ENCODE measurements around the gene MACROH2A1. TPM values are rescaled to one million over a fixed set of nuclear protein-coding genes. Genes with fewer than 3 reads are reported as not detected.

Gene MACROH2A1
- total and polyA plus RNA-seq, 2 experiments from 2014 or later = 115 to 125 TPM

- WGBS, 2 experiments (ENCODE audit: low coverage in 1 of 2, low lambda C conversion rate in 2 of 2, missing lambda C conversion rate in 2 of 2) = 84 to 94% methylated on average over 4 of the region's 4 CpGs
- no peak for DNase-seq
- Histone ChIP-seq H3K4me2 (ENCODE audit: unreplicated experiment) (peak overlapping the region; percentile 97), H3K4me1 (ENCODE audit: insufficient read depth) (peaks cover 39% of the 10 kb centered on the region), H3K79me2 (ENCODE audit: insufficient read depth) (peaks cover 71% of the 10 kb centered on the region), H3K9me3 (ENCODE audit: low read depth) (no peaks in the 10 kb centered on the region), H3F3A (ENCODE audit: insufficient read depth) (peaks cover 27% of the 10 kb centered on the region), H4K20me1 (ENCODE audit: insufficient read depth) (peaks cover 13% of the 10 kb centered on the region; the same call in 1 of the 2 replicates), H3K9ac (no peak overlapping the region), H3K27ac (no peak overlapping the region), H3K4me3 (no peak overlapping the region), H3K27me3 (replicated peaks; ENCODE audit: insufficient read depth) (no peaks in the 10 kb centered on the region), H3K9me2 (ENCODE audit: insufficient read depth) (no peaks in the 10 kb centered on the region), H3K36me3 (ENCODE audit: low read depth) (no peaks in the 10 kb centered on the region), H2AFZ (no peak overlapping the region)
- no peak for TF ChIP-seq EZH2 (IDR thresholded peaks at IDR 0.05; ENCODE audit: insufficient read depth, poor library complexity, severe bottlenecking)
- no peak for TF ChIP-seq EZH2phosphoT487 (IDR thresholded peaks at IDR 0.05; ENCODE audit: insufficient read depth, low read depth)
- in situ Hi-C loops (cut with MboI) = no loop called here
These were observed 2.5 kb downstream of the MACROH2A1 start for GRCh38 chr5:135396459-135397055.

GRCh38 chr5:135395866-135396265, 3.2 kb downstream of the MACROH2A1 start:
- H3K9me2 ChIP-seq (ENCODE audit: insufficient read depth) = no peaks in the 10 kb centered on the region
- no peak overlapping the region for H3K4me2 ChIP-seq (ENCODE audit: unreplicated experiment)
- DNase-seq = no peak
- peaks cover 46% of the 10 kb centered on the region for H3K4me1 ChIP-seq (ENCODE audit: insufficient read depth)
- H2AFZ ChIP-seq = no peak overlapping the region
- in situ Hi-C loops (cut with MboI) = no loop called here
- 84 to 88% methylated on average over 4 of the region's 4 CpGs for WGBS, 2 experiments (ENCODE audit: low coverage in 1 of 2, low lambda C conversion rate in 2 of 2, missing lambda C conversion rate in 2 of 2)
- H3K36me3 ChIP-seq (ENCODE audit: low read depth) = no peaks in the 10 kb centered on the region
- H3K9me3 ChIP-seq (ENCODE audit: low read depth) = no peaks in the 10 kb centered on the region
- H3K9ac ChIP-seq = no peak overlapping the region
- peaks cover 77% of the 10 kb centered on the region for H3K79me2 ChIP-seq (ENCODE audit: insufficient read depth)
- peaks cover 32% of the 10 kb centered on the region for H3F3A ChIP-seq (ENCODE audit: insufficient read depth)
- TF ChIP-seq EZH2phosphoT487 (IDR thresholded peaks at IDR 0.05; ENCODE audit: insufficient read depth, low read depth) (no peak), EZH2 (IDR thresholded peaks at IDR 0.05; ENCODE audit: insufficient read depth, poor library complexity, severe bottlenecking) (no peak)
- no peaks in the 10 kb centered on the region for H3K27me3 ChIP-seq (replicated peaks; ENCODE audit: insufficient read depth)
- H3K27ac ChIP-seq = no peak overlapping the region
- no peak overlapping the region for H3K4me3 ChIP-seq
- H4K20me1 ChIP-seq (ENCODE audit: insufficient read depth) = peaks cover 13% of the 10 kb centered on the region; the same call in 1 of the 2 replicates

GRCh38 chr5:135395451-135395850, 3.6 kb downstream of the MACROH2A1 start:
- Histone ChIP-seq H3K79me2 (ENCODE audit: insufficient read depth) (peaks cover 81% of the 10 kb centered on the region), H3F3A (ENCODE audit: insufficient read depth) (peaks cover 36% of the 10 kb centered on the region), H3K4me3 (no peak overlapping the region), H3K36me3 (ENCODE audit: low read depth) (no peaks in the 10 kb centered on the region), H2AFZ (no peak overlapping the region), H3K9ac (no peak overlapping the region), H3K9me2 (ENCODE audit: insufficient read depth) (no peaks in the 10 kb centered on the region), H3K9me3 (ENCODE audit: low read depth) (no peaks in the 10 kb centered on the region), H4K20me1 (ENCODE audit: insufficient read depth) (peaks cover 13% of the 10 kb centered on the region; the same call in 1 of the 2 replicates), H3K4me2 (ENCODE audit: unreplicated experiment) (no peak overlapping the region), H3K4me1 (ENCODE audit: insufficient read depth) (peaks cover 50% of the 10 kb centered on the region), H3K27me3 (replicated peaks; ENCODE audit: insufficient read depth) (no peaks in the 10 kb centered on the region), H3K27ac (no peak overlapping the region)
- in situ Hi-C loops (cut with MboI) = no loop called here
- WGBS, 2 experiments (ENCODE audit: low coverage in 1 of 2, low lambda C conversion rate in 2 of 2, missing lambda C conversion rate in 2 of 2) = 98 to 100% methylated on average over 5 of the region's 5 CpGs
- DNase-seq = no peak
- TF ChIP-seq EZH2 (IDR thresholded peaks at IDR 0.05; ENCODE audit: insufficient read depth, poor library complexity, severe bottlenecking) (no peak), EZH2phosphoT487 (IDR thresholded peaks at IDR 0.05; ENCODE audit: insufficient read depth, low read depth) (no peak)

GRCh38 chr5:135394095-135394494, 4.9 kb downstream of the MACROH2A1 start:
- H3K36me3 ChIP-seq (ENCODE audit: low read depth) = no peaks in the 10 kb centered on the region
- in situ Hi-C loops (cut with MboI) = no loop called here
- no peak overlapping the region for H3K4me2 ChIP-seq (ENCODE audit: unreplicated experiment)

More at GRCh38 chr5:135394095-135394494, 4.9 kb downstream of the MACROH2A1 start:
- H3K79me2 ChIP-seq (ENCODE audit: insufficient read depth) = peaks cover 95% of the 10 kb centered on the region
- H3K27me3 ChIP-seq (replicated peaks; ENCODE audit: insufficient read depth) = no peaks in the 10 kb centered on the region
- 0 out of 2 replicates have a peak overlapping the region, but pooled peaks have one; percentile 89 for H3K27ac ChIP-seq
- no peak for TF ChIP-seq EZH2phosphoT487 (IDR thresholded peaks at IDR 0.05; ENCODE audit: insufficient read depth, low read depth)
- no peak for TF ChIP-seq EZH2 (IDR thresholded peaks at IDR 0.05; ENCODE audit: insufficient read depth, poor library complexity, severe bottlenecking)
- H3K9me3 ChIP-seq (ENCODE audit: low read depth) = no peaks in the 10 kb centered on the region
- peaks cover 43% of the 10 kb centered on the region for H3F3A ChIP-seq (ENCODE audit: insufficient read depth)
- peaks cover 53% of the 10 kb centered on the region for H3K4me1 ChIP-seq (ENCODE audit: insufficient read depth)
- no peak overlapping the region for H2AFZ ChIP-seq
- H3K9me2 ChIP-seq (ENCODE audit: insufficient read depth) = no peaks in the 10 kb centered on the region
- WGBS, 2 experiments (ENCODE audit: low coverage in 1 of 2, low lambda C conversion rate in 2 of 2, missing lambda C conversion rate in 2 of 2) = 100% methylated on average over 1 of the region's 1 CpG
- no peak overlapping the region for H3K9ac ChIP-seq
- DNase-seq = no peak
- H4K20me1 ChIP-seq (ENCODE audit: insufficient read depth) = peaks cover 13% of the 10 kb centered on the region; the same call in 1 of the 2 replicates
- no peak overlapping the region for H3K4me3 ChIP-seq
